CD4-positive, alpha-beta memory T cell (primary cell): ENCODE results near the gene ZNF90. TPM values are rescaled to one million over a fixed set of nuclear protein-coding genes. Genes with fewer than 3 reads are reported as not detected.
A peak's percentile ranks its signal among the peaks of the same experiment; 100 is the strongest.
"Not testable (repeated sequence)": the region's sequence is repeated elsewhere in the genome, so short reads cannot be mapped to it uniquely, and the experiment has no call there.

Experiments
- CTCF ChIA-PET: fragments of 350-600 bp; sonication (Branson Sonifier 250); formaldehyde crosslinking; loops from one replicate; lab custom pipeline; 2021; ENCODE audit warnings: inconsistent platforms; ENCODE audit not compliant: partially characterized antibody; lab: Charles Lee
- POLR2A ChIA-PET: fragments of 350-600 bp; sonication (Branson Sonifier 250); formaldehyde crosslinking; loops from one replicate; lab custom pipeline; 2021; ENCODE audit not compliant: partially characterized antibody; lab: Charles Lee
- DNase-seq, 5 donors: peaks; one replicate each; pipeline versions ENCODE4 v3.0.0 to v3.0.0-alpha.2; 2020 to 2022; ENCODE audit warnings: mixed read lengths in 1 of 5
- H3K27ac ChIP-seq: one replicate; pipeline ENCODE4 v1.7.0; 2013; ENCODE audit warnings: low read depth, low read length
- H3K27me3 ChIP-seq: 2 replicates; pipeline ENCODE4 v1.7.0; 2013; ENCODE audit warnings: mild to moderate bottlenecking, low read length, moderate library complexity; ENCODE audit not compliant: insufficient read depth
- H3K36me3 ChIP-seq: 2 replicates; pipeline ENCODE4 v1.7.0; 2013; ENCODE audit warnings: mild to moderate bottlenecking, low read length, moderate library complexity; ENCODE audit not compliant: insufficient read depth
- H3K4me1 ChIP-seq: 2 replicates; pipeline ENCODE4 v1.7.0; 2013; ENCODE audit warnings: mild to moderate bottlenecking, low read length, moderate library complexity; ENCODE audit not compliant: insufficient read depth
- H3K4me3 ChIP-seq, 2 donors: one replicate each; pipeline ENCODE4 v1.7.0; 2013; ENCODE audit warnings: low read length in 2 of 2, mild to moderate bottlenecking in 1 of 2
- H3K9me3 ChIP-seq, 2 donors: one replicate each; pipeline ENCODE4 v1.7.0; 2013; ENCODE audit warnings: low read length in 2 of 2, control low read depth in 1 of 2; ENCODE audit not compliant: control insufficient read depth in 1 of 2
- H3K27ac Mint-ChIP-seq, 7 donors: one replicate each; pipeline ENCODE4 v1.8.0; 2020 to 2021; ENCODE audit warnings: mixed read lengths in 7 of 7, mild to moderate bottlenecking in 6 of 7, inconsistent platforms in 3 of 7, moderate library complexity in 3 of 7
- H3K27me3 Mint-ChIP-seq, 2 donors: one replicate each; pipeline ENCODE4 v1.8.0; 2020 to 2021; ENCODE audit warnings: mixed read lengths in 2 of 2
- H3K36me3 Mint-ChIP-seq, 2 donors: one replicate each; pipeline ENCODE4 v1.8.0; 2020 to 2021; ENCODE audit warnings: mixed read lengths in 2 of 2, inconsistent platforms in 1 of 2, mild to moderate bottlenecking in 1 of 2
- H3K4me1 Mint-ChIP-seq, 4 donors: one replicate each; pipeline ENCODE4 v1.8.0; 2020 to 2021; ENCODE audit warnings: mixed read lengths in 4 of 4, mild to moderate bottlenecking in 1 of 4
- H3K4me3 Mint-ChIP-seq, 8 donors: one replicate each; pipeline ENCODE4 v1.8.0; 2020 to 2021; ENCODE audit warnings: mixed read lengths in 8 of 8, mild to moderate bottlenecking in 7 of 8, moderate library complexity in 6 of 8, inconsistent platforms in 3 of 8
- H3K9me3 Mint-ChIP-seq, 8 donors: one replicate each; pipeline ENCODE4 v1.8.0; 2020 to 2021; ENCODE audit warnings: mixed read lengths in 8 of 8, mild to moderate bottlenecking in 5 of 8, inconsistent platforms in 3 of 8, moderate library complexity in 1 of 8
- intact Hi-C: fragments of 100-400 bp; cut with micrococcal nuclease; formaldehyde crosslinking; loops from one replicate; pipeline ENCODE4 v1.15.1; 2023
- polyA plus RNA-seq, 2 donors: library from polyadenylated mRNA; unstranded; fragments of 300-500 nt; fragmentation: Illumina TruSeq; gene quantifications; one replicate each; pipeline ENCODE4 v1.2.3, GENCODE V29; 2021
- total RNA-seq, 2 experiments: library from RNA; stranded (reverse); gene quantifications; one replicate each; pipeline ENCODE4 v1.2.3, GENCODE V29; 2021

ZNF90 gene
- total and polyA plus RNA-seq, 4 experiments from 2014 or later: 0.60 to 6.2 (median 3.2) TPM

DNA sequence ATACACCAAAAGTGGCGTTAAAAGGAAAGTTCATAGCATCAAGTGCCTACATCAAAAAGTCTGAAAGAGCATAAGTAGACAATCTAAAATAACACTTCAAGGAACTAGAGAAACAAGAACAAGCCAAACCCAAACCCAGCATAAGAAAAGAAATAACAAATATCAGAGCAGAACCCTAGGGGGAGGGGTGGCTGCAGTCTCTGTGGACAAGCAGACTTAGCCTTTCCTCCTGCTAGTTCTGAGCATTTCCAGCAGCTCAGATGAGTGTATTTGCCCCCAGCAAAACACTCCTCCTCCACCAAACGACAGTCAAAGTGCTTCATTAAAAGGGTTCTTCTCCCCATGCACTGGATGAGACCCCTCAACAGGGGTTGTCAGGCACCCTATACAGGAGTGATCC, 7.1 kb upstream of the ZNF90 start:
- no peak for DNase-seq
- CTCF ChIA-PET: no interaction called here
- Mint-ChIP-seq H3K27me3 (peaks cover 6 to 13% of the 10 kb centered on the region in 2 donors), H3K4me3 (no peak overlapping the region), H3K4me1 (no peaks in the 10 kb centered on the region), H3K9me3 (peaks cover 0 to 17% (median 3%) of the 10 kb centered on the region in 8 donors), H3K27ac (no peak overlapping the region), H3K36me3 (no peaks in the 10 kb centered on the region)
- Histone ChIP-seq H3K36me3 (no peaks in the 10 kb centered on the region), H3K4me3 (no peak overlapping the region), H3K27me3 (no peaks in the 10 kb centered on the region), H3K9me3 (no peaks in the 10 kb centered on the region), H3K4me1 (no peaks in the 10 kb centered on the region), H3K27ac (no peak overlapping the region)
- POLR2A ChIA-PET: no interaction called here
- intact Hi-C loops: no loop called here

GRCh38 chr19:20072936-20073335, 4.9 kb upstream of the ZNF90 start:
- Mint-ChIP-seq H3K9me3 (peaks cover 0 to 10% (median 0%) of the 10 kb centered on the region in 8 donors), H3K4me3 (no peak overlapping the region), H3K27me3 (peaks cover 0 to 13% of the 10 kb centered on the region in 2 donors), H3K27ac (no peak overlapping the region), H3K4me1 (peaks cover 2 to 5% (median 4%) of the 10 kb centered on the region in 4 donors), H3K36me3 (no peaks in the 10 kb centered on the region)
- Histone ChIP-seq H3K27me3 (no peaks in the 10 kb centered on the region), H3K4me3 (no peak overlapping the region), H3K27ac (no peak overlapping the region), H3K9me3 (no peaks in the 10 kb centered on the region), H3K36me3 (no peaks in the 10 kb centered on the region), H3K4me1 (no peaks in the 10 kb centered on the region)
- ChIA-PET CTCF (no interaction called here), POLR2A (no interaction called here)
- no peak for DNase-seq
- intact Hi-C loops: no loop called here

DNA sequence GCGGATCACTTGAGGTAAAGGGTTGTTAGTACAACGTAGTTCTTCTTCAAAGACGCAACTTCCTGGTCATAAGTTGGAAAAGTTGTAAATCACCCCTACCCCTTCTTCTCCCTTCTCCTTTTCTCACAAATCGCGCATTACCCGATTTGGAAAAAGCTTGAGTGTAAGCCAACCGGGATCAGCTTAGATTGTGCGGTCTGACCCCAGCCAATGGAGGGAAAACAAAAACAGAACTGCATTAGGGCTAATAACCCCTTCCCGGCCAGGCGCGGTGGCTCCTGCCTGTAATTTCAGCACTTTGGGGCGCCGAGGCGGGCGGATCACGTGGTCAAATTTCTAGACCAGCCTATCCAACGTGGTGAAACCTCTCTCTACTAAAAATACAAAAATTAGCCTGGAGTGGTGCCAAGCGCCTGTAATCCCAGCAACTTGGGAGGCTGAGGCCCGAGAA, 806 bp downstream of the ZNF90 start:
- peak in 4 of 5 donors; percentile 1 to 31 (median 14) for DNase-seq
- H3K27me3 Mint-ChIP-seq: no peaks in the 10 kb centered on the region
- peak overlapping the region; percentile 88 to 93 (median 90) for H3K4me3 Mint-ChIP-seq
- H3K27me3 ChIP-seq: no peaks in the 10 kb centered on the region
- H3K36me3 Mint-ChIP-seq: peaks cover 0 to 11% of the 10 kb centered on the region in 2 donors
- H3K4me1 ChIP-seq: peaks cover 11% of the 10 kb centered on the region
- peaks cover 9 to 31% (median 14%) of the 10 kb centered on the region in 4 donors for H3K4me1 Mint-ChIP-seq
- intact Hi-C loops: loop anchor here (2.0 kb wide), 1 partner anchor 160 kb away; no protein-coding TSS in a partner anchor
- H3K9me3 Mint-ChIP-seq: peaks cover 0 to 6% (median 0%) of the 10 kb centered on the region in 8 donors
- H3K27ac ChIP-seq: no peak overlapping the region
- peak overlapping the region; percentile 64 to 81 for H3K4me3 ChIP-seq
- no peaks in the 10 kb centered on the region for H3K36me3 ChIP-seq
- ChIA-PET POLR2A (interaction anchor here (0.6 to 2.6 kb wide), 6 partner anchors 8 to 1736 kb away, joined by 3 to 29 read pairs (median 4); partner anchors contain the start of genes ZNF486 and ZNF737), CTCF (interaction anchor here (0.9 kb wide), 1 partner anchor 24 kb away, joined by 3 read pairs; no protein-coding TSS in a partner anchor)
- no peaks in the 10 kb centered on the region for H3K9me3 ChIP-seq
- peak overlapping the region in 6 of 7 donors; percentile 22 to 61 (median 42) for H3K27ac Mint-ChIP-seq

GRCh38 chr19:20079476-20079875, 1.7 kb downstream of the ZNF90 start:
- ChIA-PET POLR2A (interaction anchor here (2.6 kb wide), 1 partner anchor 88 kb away, joined by 18 read pairs; the partner anchor contains the start of gene ZNF486), CTCF (interaction anchor here (0.7 to 0.8 kb wide), 2 partner anchors 88 to 436 kb away, joined by 3 read pairs; partner anchors contain the start of gene ZNF486)
- no peaks in the 10 kb centered on the region for H3K36me3 ChIP-seq
- peaks cover 0 to 11% of the 10 kb centered on the region in 2 donors for H3K36me3 Mint-ChIP-seq
- intact Hi-C loops: loop anchor here (2.0 kb wide), 1 partner anchor 159 kb away; no protein-coding TSS in a partner anchor
- no peaks in the 10 kb centered on the region for H3K27me3 ChIP-seq
- no peaks in the 10 kb centered on the region for H3K9me3 ChIP-seq
- no peak overlapping the region for H3K4me3 ChIP-seq
- peaks cover 11% of the 10 kb centered on the region for H3K4me1 ChIP-seq
- H3K4me1 Mint-ChIP-seq: peaks cover 9 to 31% (median 14%) of the 10 kb centered on the region in 4 donors
- peak overlapping the region in 1 of 7 donors; percentile 15 for H3K27ac Mint-ChIP-seq
- H3K27ac ChIP-seq: no peak overlapping the region
- H3K27me3 Mint-ChIP-seq: no peaks in the 10 kb centered on the region
- peak overlapping the region in 7 of 8 donors; percentile 4 to 67 (median 44) for H3K4me3 Mint-ChIP-seq
- DNase-seq: no peak
- H3K9me3 Mint-ChIP-seq: peaks cover 0 to 6% (median 0%) of the 10 kb centered on the region in 8 donors

- Mint-ChIP-seq H3K27ac (no peak overlapping the region), H3K9me3 (peaks cover 0 to 6% (median 0%) of the 10 kb centered on the region in 8 donors), H3K4me1 (peaks cover 9 to 31% (median 14%) of the 10 kb centered on the region in 4 donors), H3K4me3 (peak overlapping the region in 3 of 8 donors; percentile 17 to 31 (median 25)), H3K27me3 (no peaks in the 10 kb centered on the region), H3K36me3 (peaks cover 0 to 11% of the 10 kb centered on the region in 2 donors)
- peaks cover 11% of the 10 kb centered on the region for H3K4me1 ChIP-seq
- ChIA-PET CTCF (no interaction called here), POLR2A (no interaction called here)
- no peak overlapping the region for H3K27ac ChIP-seq
- H3K36me3 ChIP-seq: no peaks in the 10 kb centered on the region
- no peak for DNase-seq
- H3K27me3 ChIP-seq: no peaks in the 10 kb centered on the region
- intact Hi-C loops: no loop called here
- no peaks in the 10 kb centered on the region for H3K9me3 ChIP-seq
- no peak overlapping the region for H3K4me3 ChIP-seq
Observed at GRCh38 chr19:20080656-20081055, 2.9 kb downstream of the ZNF90 start.

DNA sequence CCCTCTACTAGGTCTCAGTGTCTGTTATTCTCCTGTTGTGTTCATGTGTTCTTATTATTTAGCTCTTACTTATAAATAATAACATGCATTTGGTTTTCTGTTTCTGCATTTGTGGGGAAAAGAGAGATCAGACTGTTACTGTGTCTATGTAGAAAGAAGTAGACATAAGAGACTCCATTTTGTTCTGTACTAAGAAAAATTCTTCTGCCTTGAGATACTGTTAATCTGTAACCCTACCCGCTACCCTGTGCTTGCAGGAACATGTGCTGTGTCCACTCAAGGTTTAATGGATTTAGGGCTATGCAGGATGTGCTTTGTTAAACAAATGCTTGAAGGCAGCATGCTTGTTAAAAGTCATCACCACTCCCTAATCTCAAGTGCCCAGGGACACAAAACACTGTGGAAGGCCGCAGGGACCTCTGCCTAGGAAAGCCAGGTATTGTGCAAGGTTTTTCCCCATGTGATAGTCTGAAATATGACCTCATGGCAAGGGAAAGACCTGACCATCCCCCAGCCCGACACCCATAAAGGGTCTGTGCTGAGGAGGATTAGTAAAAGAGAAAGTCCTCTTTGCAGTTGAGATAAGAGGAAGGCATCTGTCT, 4.5 kb downstream of the ZNF90 start:
- H3K36me3 ChIP-seq, H3K9me3 Mint-ChIP-seq, H3K27me3 Mint-ChIP-seq: not testable (repeated sequence)

GRCh38 chr19:20082876-20083275, 5.1 kb downstream of the ZNF90 start:
- H3K4me1 ChIP-seq: peaks cover 11% of the 10 kb centered on the region
- DNase-seq, H3K27me3 Mint-ChIP-seq, H3K4me3 ChIP-seq, H3K27me3 ChIP-seq, H3K36me3 ChIP-seq, H3K9me3 ChIP-seq, H3K27ac ChIP-seq, H3K27ac Mint-ChIP-seq, CTCF ChIA-PET, intact Hi-C loops, H3K4me3 Mint-ChIP-seq, H3K9me3 Mint-ChIP-seq: not testable (repeated sequence)
- Mint-ChIP-seq H3K4me1 (peaks cover 7 to 26% (median 10%) of the 10 kb centered on the region in 4 donors), H3K36me3 (peaks cover 1 to 14% of the 10 kb centered on the region in 2 donors)
- POLR2A ChIA-PET: interaction anchor here (0.6 kb wide), 1 partner anchor 306 kb away, joined by 3 read pairs; no protein-coding TSS in a partner anchor

More for the DNA sequence above, 4.5 kb downstream of the ZNF90 start:
- intact Hi-C loops, H3K4me3 ChIP-seq, CTCF ChIA-PET, H3K9me3 ChIP-seq, H3K4me3 Mint-ChIP-seq, H3K27me3 ChIP-seq, H3K27ac Mint-ChIP-seq, DNase-seq, H3K27ac ChIP-seq: not testable (repeated sequence)
- Mint-ChIP-seq H3K4me1 (peaks cover 9 to 31% (median 14%) of the 10 kb centered on the region in 4 donors), H3K36me3 (peaks cover 0 to 11% of the 10 kb centered on the region in 2 donors)
- peaks cover 11% of the 10 kb centered on the region for H3K4me1 ChIP-seq
- POLR2A ChIA-PET: interaction anchor here (0.6 kb wide), 1 partner anchor 306 kb away, joined by 3 read pairs; no protein-coding TSS in a partner anchor
